Panc1 (cell line): Measurements from ENCODE around the gene TMEM106A.

Experiments used
- POLR2AphosphoS5 ChIP-seq: IDR thresholded peaks from 2 replicates; pipeline ENCODE4 v1.6.1; 2012; ENCODE audit warnings: mild to moderate bottlenecking, low read depth, low read length, moderate library complexity
- REST ChIP-seq, 2 experiments: IDR thresholded peaks; 2 replicates each; pipeline ENCODE4 v1.6.1; 2011 to 2012; ENCODE audit warnings: low read depth in 2 of 2, control low read depth in 1 of 2, low read length in 1 of 2, mild to moderate bottlenecking in 1 of 2, moderate library complexity in 1 of 2; ENCODE audit not compliant: insufficient read depth in 1 of 2
- SIN3A ChIP-seq: IDR thresholded peaks from 2 replicates; pipeline ENCODE4 v1.6.1; 2012; ENCODE audit warnings: low read depth, mild to moderate bottlenecking, low read length, moderate library complexity, borderline replicate concordance; ENCODE audit not compliant: insufficient read depth
- TCF7L2 ChIP-seq: IDR thresholded peaks from 2 replicates; pipeline ENCODE4 v1.6.1; 2011; ENCODE audit warnings: mild to moderate bottlenecking, low read depth, low read length, inconsistent platforms
- TF ChIP-seq, protein P1 (sequence below): fragments of 450-650 bp; IDR thresholded peaks from 2 replicates; pipeline ENCODE4 v1.5.1; 2017; ENCODE audit warnings: mild to moderate bottlenecking

DNA sequence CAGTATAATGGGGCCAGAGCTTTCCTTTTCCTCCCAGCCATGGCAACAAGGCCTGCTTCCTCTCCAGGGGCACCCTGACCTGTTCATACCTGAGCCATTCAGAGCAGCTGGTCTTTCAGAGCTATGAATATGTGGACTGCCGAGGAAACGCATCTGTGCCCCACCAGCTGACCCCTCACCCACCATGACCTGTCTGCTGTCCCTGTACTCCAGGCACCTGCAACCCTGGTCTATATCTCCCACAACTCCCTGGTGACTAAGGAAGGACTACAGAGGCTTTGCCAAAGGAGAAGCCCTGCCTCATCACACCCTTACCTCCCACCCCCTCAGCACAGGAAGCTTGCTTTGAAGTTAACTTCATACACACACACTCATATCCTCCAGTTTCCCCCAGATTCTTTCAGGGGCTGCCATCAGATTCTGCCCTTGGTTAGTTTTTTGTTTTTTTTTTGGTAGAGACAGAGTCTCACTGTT, 6.0 kb downstream of the TMEM106A start:
- TF ChIP-seq, protein P1, sequence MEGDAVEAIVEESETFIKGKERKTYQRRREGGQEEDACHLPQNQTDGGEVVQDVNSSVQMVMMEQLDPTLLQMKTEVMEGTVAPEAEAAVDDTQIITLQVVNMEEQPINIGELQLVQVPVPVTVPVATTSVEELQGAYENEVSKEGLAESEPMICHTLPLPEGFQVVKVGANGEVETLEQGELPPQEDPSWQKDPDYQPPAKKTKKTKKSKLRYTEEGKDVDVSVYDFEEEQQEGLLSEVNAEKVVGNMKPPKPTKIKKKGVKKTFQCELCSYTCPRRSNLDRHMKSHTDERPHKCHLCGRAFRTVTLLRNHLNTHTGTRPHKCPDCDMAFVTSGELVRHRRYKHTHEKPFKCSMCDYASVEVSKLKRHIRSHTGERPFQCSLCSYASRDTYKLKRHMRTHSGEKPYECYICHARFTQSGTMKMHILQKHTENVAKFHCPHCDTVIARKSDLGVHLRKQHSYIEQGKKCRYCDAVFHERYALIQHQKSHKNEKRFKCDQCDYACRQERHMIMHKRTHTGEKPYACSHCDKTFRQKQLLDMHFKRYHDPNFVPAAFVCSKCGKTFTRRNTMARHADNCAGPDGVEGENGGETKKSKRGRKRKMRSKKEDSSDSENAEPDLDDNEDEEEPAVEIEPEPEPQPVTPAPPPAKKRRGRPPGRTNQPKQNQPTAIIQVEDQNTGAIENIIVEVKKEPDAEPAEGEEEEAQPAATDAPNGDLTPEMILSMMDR, result no peak
- TF ChIP-seq POLR2AphosphoS5 (no peak), REST (IDR thresholded peaks at IDR 0.05; ENCODE audit: insufficient read depth in 1 of 2, low read depth in 2 of 2, low read length in 1 of 2) (no peak), SIN3A (no peak), TCF7L2 (no peak)
